WTC11 (cell line): ENCODE data around the gene ERVV-1. TPM values are rescaled to one million over a fixed set of nuclear protein-coding genes. Genes with fewer than 3 reads are reported as not detected.
"Not testable (repeated sequence)": the region's sequence is repeated elsewhere in the genome, so short reads cannot be mapped to it uniquely, and the experiment has no call there.

Experiments used
- ATAC-seq: fragments of 200-7000 bp; cut with Tn5 transposase; 2 replicates; pipeline ENCODE4 v1.10.0; 2021; ENCODE audit warnings: mild to moderate bottlenecking, moderate library complexity
- CTCF ChIA-PET: fragments of 300-600 bp; sonication (Branson Sonifier 250); formaldehyde crosslinking; loops from one replicate; lab custom pipeline; 2021; ENCODE audit warnings: antibody characterized with exemption; lab: Charles Lee
- POLR2A ChIA-PET: fragments of 350-600 bp; sonication (Branson Sonifier 250); formaldehyde crosslinking; loops from one replicate; lab custom pipeline; 2021; ENCODE audit warnings: antibody characterized with exemption; lab: Charles Lee
- DNase-seq: peaks from one replicate; pipeline ENCODE4 v3.0.0; 2021; ENCODE audit warnings: low spot score
- H3K27ac Mint-ChIP-seq: 2 replicates; pipeline ENCODE4 v1.8.0; 2021; ENCODE audit warnings: mixed read lengths
- H3K27me3 Mint-ChIP-seq: 2 replicates; pipeline ENCODE4 v1.8.0; 2021; ENCODE audit warnings: low read depth, mild to moderate bottlenecking, moderate library complexity, mixed read lengths
- H3K36me3 Mint-ChIP-seq: 2 replicates; pipeline ENCODE4 v1.8.0; 2021; ENCODE audit warnings: mixed read lengths
- H3K4me1 Mint-ChIP-seq: 2 replicates; pipeline ENCODE4 v1.8.0; 2022; ENCODE audit warnings: mixed read lengths
- H3K4me3 Mint-ChIP-seq: 2 replicates; pipeline ENCODE4 v1.8.0; 2021; ENCODE audit warnings: mild to moderate bottlenecking, moderate library complexity, mixed read lengths
- H3K9me3 Mint-ChIP-seq: 2 replicates; pipeline ENCODE4 v1.8.0; 2021; ENCODE audit warnings: mixed read lengths
- ELF4 ChIP-seq: sonication (generic); formaldehyde crosslinking; IDR thresholded peaks from 2 replicates; pipeline ENCODE4 v1.8.1; 2022; ENCODE audit warnings: low read depth, mild to moderate bottlenecking, moderate library complexity, missing genetic modification reagents
- ESRRA ChIP-seq: sonication (generic); formaldehyde crosslinking; IDR thresholded peaks from 2 replicates; pipeline ENCODE4 v1.8.1; 2022; ENCODE audit warnings: mild to moderate bottlenecking, missing genetic modification reagents, borderline replicate concordance
- FOXJ3 ChIP-seq: sonication (generic); formaldehyde crosslinking; IDR thresholded peaks from 2 replicates; pipeline ENCODE4 v1.9.0; 2021; ENCODE audit warnings: missing genetic modification reagents, mild to moderate bottlenecking, borderline replicate concordance
- FOXP1 ChIP-seq: sonication (generic); formaldehyde crosslinking; IDR thresholded peaks from 2 replicates; pipeline ENCODE4 v1.8.0; 2022; ENCODE audit warnings: missing genetic modification reagents, mild to moderate bottlenecking, moderate library complexity, borderline replicate concordance
- HMGA2 ChIP-seq: fragments of 250-450 bp; sonication (Bioruptor Pico); IDR thresholded peaks from 2 replicates; pipeline ENCODE4 v1.4.0; 2021; ENCODE audit warnings: mild to moderate bottlenecking, moderate library complexity
- MYBL2 ChIP-seq: sonication (generic); formaldehyde crosslinking; IDR thresholded peaks from 2 replicates; pipeline ENCODE4 v1.8.1; 2023; ENCODE audit warnings: mild to moderate bottlenecking, moderate library complexity, missing genetic modification reagents
- NFYB ChIP-seq: sonication (generic); formaldehyde crosslinking; conservative IDR thresholded peaks from 2 replicates; pipeline ENCODE4 v1.8.0; 2022; ENCODE audit warnings: low read depth, missing genetic modification reagents
- OVOL2 ChIP-seq: fragments of 250-450 bp; sonication (Bioruptor Pico); IDR thresholded peaks from 2 replicates; pipeline ENCODE4 v1.9.0; 2021; ENCODE audit warnings: mild to moderate bottlenecking, borderline replicate concordance
- PRRX2 ChIP-seq: fragments of 250-450 bp; sonication (Bioruptor Pico); IDR thresholded peaks from 2 replicates; pipeline ENCODE4 v1.8.0; 2021; ENCODE audit warnings: mild to moderate bottlenecking
- RELA ChIP-seq: sonication (generic); formaldehyde crosslinking; IDR thresholded peaks from 2 replicates; pipeline ENCODE4 v1.8.1; 2022; ENCODE audit warnings: missing genetic modification reagents, mild to moderate bottlenecking, borderline replicate concordance
- RORB ChIP-seq: fragments of 250-450 bp; sonication (Bioruptor Pico); IDR thresholded peaks from 2 replicates; pipeline ENCODE4 v1.9.0; 2021; ENCODE audit warnings: mild to moderate bottlenecking
- ZNF121 ChIP-seq: sonication (generic); formaldehyde crosslinking; IDR thresholded peaks from 2 replicates; pipeline ENCODE4 v1.8.0; 2023; ENCODE audit warnings: missing genetic modification reagents
- ZNF138 ChIP-seq: sonication (generic); formaldehyde crosslinking; conservative IDR thresholded peaks from 2 replicates; pipeline ENCODE4 v1.8.1; 2022; ENCODE audit warnings: mild to moderate bottlenecking, moderate library complexity, missing genetic modification reagents
- ZNF263 ChIP-seq: sonication (generic); formaldehyde crosslinking; IDR thresholded peaks from 2 replicates; pipeline ENCODE4 v1.8.1; 2022; ENCODE audit warnings: low read depth, mild to moderate bottlenecking, moderate library complexity, missing genetic modification reagents
- ZNF671 ChIP-seq: fragments of 250-450 bp; sonication (Bioruptor Pico); IDR thresholded peaks from 2 replicates; pipeline ENCODE4 v1.8.0; 2021; ENCODE audit warnings: mild to moderate bottlenecking
- total RNA-seq: library from RNA; stranded (reverse); gene quantifications from 3 replicates; pipeline ENCODE4 v1.2.3, GENCODE V29; 2021
- TF ChIP-seq, protein P1 (sequence below): sonication (generic); formaldehyde crosslinking; IDR thresholded peaks from 2 replicates; pipeline ENCODE4 v1.8.1; 2023; ENCODE audit warnings: mild to moderate bottlenecking, missing genetic modification reagents, moderate library complexity
- TF ChIP-seq, protein P2 (sequence below): sonication (generic); formaldehyde crosslinking; IDR thresholded peaks from 2 replicates; pipeline ENCODE4 v1.8.1; 2022; ENCODE audit warnings: low read depth, missing genetic modification reagents, borderline replicate concordance
- TF ChIP-seq, protein P3 (sequence below): sonication (generic); formaldehyde crosslinking; IDR thresholded peaks from 2 replicates; pipeline ENCODE4 v1.8.0; 2022; ENCODE audit warnings: missing genetic modification reagents
- TF ChIP-seq, protein P4 (sequence below): sonication (generic); formaldehyde crosslinking; IDR thresholded peaks from 2 replicates; pipeline ENCODE4 v1.8.0; 2023; ENCODE audit warnings: missing genetic modification reagents

Gene ERVV-1
- total RNA-seq, 1 experiment from 2014 or later, result not detected

GRCh38 chr19:52967772-52968171 is 45.9 kb upstream of the ERVV-1 start:
- peaks cover 19% of the 10 kb centered on the region for H3K36me3 Mint-ChIP-seq
- POLR2A ChIA-PET, result no interaction called here

GRCh38 chr19:52981329-52981728 is 32.4 kb upstream of the ERVV-1 start:
- no peak for TF ChIP-seq ZNF671
- TF ChIP-seq ZNF121 (CRISPR knock-in tag), result no peak
- TF ChIP-seq FOXJ3 (CRISPR knock-in tag), result no peak
- no peak for TF ChIP-seq FOXP1 (CRISPR knock-in tag)
- no peak for TF ChIP-seq ELF4 (CRISPR knock-in tag)
- TF ChIP-seq MYBL2 (CRISPR knock-in tag), result no peak
- no peak for TF ChIP-seq HMGA2 (CRISPR knock-in tag)
- TF ChIP-seq, protein P1, sequence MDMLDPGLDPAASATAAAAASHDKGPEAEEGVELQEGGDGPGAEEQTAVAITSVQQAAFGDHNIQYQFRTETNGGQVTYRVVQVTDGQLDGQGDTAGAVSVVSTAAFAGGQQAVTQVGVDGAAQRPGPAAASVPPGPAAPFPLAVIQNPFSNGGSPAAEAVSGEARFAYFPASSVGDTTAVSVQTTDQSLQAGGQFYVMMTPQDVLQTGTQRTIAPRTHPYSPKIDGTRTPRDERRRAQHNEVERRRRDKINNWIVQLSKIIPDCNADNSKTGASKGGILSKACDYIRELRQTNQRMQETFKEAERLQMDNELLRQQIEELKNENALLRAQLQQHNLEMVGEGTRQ (CRISPR knock-in tag), result no peak
- no peak for TF ChIP-seq RORB (CRISPR knock-in tag)
- TF ChIP-seq OVOL2 (CRISPR knock-in tag), result no peak
- TF ChIP-seq ESRRA, result no peak
- TF ChIP-seq, protein P2, sequence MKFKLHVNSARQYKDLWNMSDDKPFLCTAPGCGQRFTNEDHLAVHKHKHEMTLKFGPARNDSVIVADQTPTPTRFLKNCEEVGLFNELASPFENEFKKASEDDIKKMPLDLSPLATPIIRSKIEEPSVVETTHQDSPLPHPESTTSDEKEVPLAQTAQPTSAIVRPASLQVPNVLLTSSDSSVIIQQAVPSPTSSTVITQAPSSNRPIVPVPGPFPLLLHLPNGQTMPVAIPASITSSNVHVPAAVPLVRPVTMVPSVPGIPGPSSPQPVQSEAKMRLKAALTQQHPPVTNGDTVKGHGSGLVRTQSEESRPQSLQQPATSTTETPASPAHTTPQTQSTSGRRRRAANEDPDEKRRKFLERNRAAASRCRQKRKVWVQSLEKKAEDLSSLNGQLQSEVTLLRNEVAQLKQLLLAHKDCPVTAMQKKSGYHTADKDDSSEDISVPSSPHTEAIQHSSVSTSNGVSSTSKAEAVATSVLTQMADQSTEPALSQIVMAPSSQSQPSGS (CRISPR knock-in tag), result no peak
- TF ChIP-seq ZNF263, result no peak
- H3K9me3 Mint-ChIP-seq, result peaks cover 11% of the 10 kb centered on the region
- H3K27ac Mint-ChIP-seq, result no peak overlapping the region
- H3K36me3 Mint-ChIP-seq, result peaks cover 3% of the 10 kb centered on the region; the same call in 1 of the 2 replicates
- DNase-seq (no peak), ATAC-seq (peak; percentile 38; the same call in 1 of the 2 replicates)
- no peak overlapping the region for H3K4me3 Mint-ChIP-seq
- H3K4me1 Mint-ChIP-seq, result peaks cover 4% of the 10 kb centered on the region
- H3K27me3 Mint-ChIP-seq, result no peaks in the 10 kb centered on the region; the same call in 1 of the 2 replicates
- ChIA-PET POLR2A (no interaction called here), CTCF (interaction anchor here (0.5 to 2.0 kb wide), 5 partner anchors 8 to 223 kb away, joined by 3 to 6 read pairs (median 3); partner anchors contain the start of gene ZNF816)

More at GRCh38 chr19:52967772-52968171, 45.9 kb upstream of the ERVV-1 start:
- H3K27me3 Mint-ChIP-seq, result peaks cover 3% of the 10 kb centered on the region; the same call in 1 of the 2 replicates
- H3K4me3 Mint-ChIP-seq, result no peak overlapping the region
- ATAC-seq (no peak), DNase-seq (no peak)
- TF ChIP-seq, protein P3, sequence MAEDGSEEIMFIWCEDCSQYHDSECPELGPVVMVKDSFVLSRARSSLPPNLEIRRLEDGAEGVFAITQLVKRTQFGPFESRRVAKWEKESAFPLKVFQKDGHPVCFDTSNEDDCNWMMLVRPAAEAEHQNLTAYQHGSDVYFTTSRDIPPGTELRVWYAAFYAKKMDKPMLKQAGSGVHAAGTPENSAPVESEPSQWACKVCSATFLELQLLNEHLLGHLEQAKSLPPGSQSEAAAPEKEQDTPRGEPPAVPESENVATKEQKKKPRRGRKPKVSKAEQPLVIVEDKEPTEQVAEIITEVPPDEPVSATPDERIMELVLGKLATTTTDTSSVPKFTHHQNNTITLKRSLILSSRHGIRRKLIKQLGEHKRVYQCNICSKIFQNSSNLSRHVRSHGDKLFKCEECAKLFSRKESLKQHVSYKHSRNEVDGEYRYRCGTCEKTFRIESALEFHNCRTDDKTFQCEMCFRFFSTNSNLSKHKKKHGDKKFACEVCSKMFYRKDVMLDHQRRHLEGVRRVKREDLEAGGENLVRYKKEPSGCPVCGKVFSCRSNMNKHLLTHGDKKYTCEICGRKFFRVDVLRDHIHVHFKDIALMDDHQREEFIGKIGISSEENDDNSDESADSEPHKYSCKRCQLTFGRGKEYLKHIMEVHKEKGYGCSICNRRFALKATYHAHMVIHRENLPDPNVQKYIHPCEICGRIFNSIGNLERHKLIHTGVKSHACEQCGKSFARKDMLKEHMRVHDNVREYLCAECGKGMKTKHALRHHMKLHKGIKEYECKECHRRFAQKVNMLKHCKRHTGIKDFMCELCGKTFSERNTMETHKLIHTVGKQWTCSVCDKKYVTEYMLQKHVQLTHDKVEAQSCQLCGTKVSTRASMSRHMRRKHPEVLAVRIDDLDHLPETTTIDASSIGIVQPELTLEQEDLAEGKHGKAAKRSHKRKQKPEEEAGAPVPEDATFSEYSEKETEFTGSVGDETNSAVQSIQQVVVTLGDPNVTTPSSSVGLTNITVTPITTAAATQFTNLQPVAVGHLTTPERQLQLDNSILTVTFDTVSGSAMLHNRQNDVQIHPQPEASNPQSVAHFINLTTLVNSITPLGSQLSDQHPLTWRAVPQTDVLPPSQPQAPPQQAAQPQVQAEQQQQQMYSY (CRISPR knock-in tag), result no peak
- TF ChIP-seq, protein P4, sequence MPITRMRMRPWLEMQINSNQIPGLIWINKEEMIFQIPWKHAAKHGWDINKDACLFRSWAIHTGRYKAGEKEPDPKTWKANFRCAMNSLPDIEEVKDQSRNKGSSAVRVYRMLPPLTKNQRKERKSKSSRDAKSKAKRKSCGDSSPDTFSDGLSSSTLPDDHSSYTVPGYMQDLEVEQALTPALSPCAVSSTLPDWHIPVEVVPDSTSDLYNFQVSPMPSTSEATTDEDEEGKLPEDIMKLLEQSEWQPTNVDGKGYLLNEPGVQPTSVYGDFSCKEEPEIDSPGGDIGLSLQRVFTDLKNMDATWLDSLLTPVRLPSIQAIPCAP, result no peak
- no peak for TF ChIP-seq PRRX2 (CRISPR knock-in tag)
- TF ChIP-seq RELA (CRISPR knock-in tag), result no peak
- no peak for TF ChIP-seq NFYB (CRISPR knock-in tag)
- no peak for TF ChIP-seq ZNF138
- peaks cover 26% of the 10 kb centered on the region for H3K9me3 Mint-ChIP-seq
- no peak overlapping the region for H3K27ac Mint-ChIP-seq
- H3K4me1 Mint-ChIP-seq, result peaks cover 12% of the 10 kb centered on the region
- CTCF ChIA-PET, result no interaction called here

- DNase-seq, H3K36me3 Mint-ChIP-seq, H3K4me1 Mint-ChIP-seq, H3K27me3 Mint-ChIP-seq, ATAC-seq, CTCF ChIA-PET, H3K27ac Mint-ChIP-seq, H3K4me3 Mint-ChIP-seq: not testable (repeated sequence)
- POLR2A ChIA-PET, result interaction anchor here (0.7 kb wide), 1 partner anchor 46 kb away, joined by 3 read pairs; no protein-coding TSS in a partner anchor
- H3K9me3 Mint-ChIP-seq, result peaks cover 15% of the 10 kb centered on the region
Observed at GRCh38 chr19:52983167-52983566, 30.6 kb upstream of the ERVV-1 start.
